Embryonic facial prominence (tissue), 1 donor: Measurements from ENCODE around the gene GRID2.

Source experiments
- DNase-seq: peaks from one replicate; pipeline ENCODE4 v3.0.0-alpha.2; 2016; ENCODE audit errors: extremely low spot score

Gene GRID2

DNA sequence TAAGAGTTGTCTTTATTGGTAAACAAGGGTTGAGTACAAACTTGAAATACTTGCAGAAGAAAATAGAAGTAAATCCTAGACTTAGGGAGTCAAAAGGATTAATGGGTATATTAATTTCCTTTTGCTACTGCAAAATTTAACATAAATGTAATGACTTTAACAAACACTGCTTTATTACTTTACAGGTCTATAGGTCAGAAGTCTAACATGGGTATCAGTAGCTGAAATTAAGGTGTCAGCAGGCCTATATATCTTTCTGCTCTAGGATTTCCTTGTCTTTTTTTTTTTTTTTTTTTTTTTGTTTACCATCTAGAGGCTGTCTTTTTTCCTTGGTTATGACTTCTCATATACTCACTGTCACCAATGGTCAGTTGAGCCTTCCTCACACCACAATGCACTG is 220.4 kb downstream of the GRID2 start:
- no peak for DNase-seq

DNA sequence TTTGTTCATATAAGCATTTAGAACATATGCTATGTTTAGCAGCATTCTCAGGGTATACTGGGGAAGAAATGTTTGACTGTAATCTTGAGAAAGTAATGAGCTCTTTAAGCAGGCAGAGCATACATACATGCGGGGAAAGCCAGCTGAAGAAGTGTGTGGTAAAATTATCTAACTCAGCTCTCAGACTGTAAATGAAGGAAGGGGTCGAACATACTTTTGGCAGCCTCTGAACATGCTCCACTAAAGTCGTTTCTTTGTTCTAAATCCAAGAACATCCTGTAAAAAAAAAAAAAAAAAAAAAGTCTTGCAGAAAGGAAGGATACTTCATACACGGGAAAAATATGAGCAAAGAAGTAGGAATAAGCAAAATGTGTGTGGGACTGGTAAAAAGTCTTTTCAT is 224.8 kb downstream of the GRID2 start:
- DNase-seq: no peak

DNA sequence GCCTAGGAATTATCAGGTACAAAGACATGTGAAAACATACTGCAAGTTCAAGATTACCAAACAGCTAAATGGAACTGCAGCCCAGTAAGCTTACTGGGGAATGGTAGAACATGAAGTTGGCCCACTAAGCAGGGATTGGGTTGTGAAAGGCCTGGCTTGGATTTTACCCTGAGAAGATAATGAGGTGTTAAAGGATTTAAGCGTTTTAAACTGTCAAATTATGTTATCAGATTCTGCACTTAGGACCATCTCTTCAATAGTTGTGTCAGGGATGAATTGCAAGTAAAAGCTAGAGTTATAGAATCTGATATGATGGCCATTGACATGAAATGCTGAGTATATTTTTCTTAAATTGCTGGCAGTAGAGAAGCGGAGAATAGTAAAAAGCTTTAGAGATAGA is 225.7 kb downstream of the GRID2 start:
- DNase-seq: no peak

DNA sequence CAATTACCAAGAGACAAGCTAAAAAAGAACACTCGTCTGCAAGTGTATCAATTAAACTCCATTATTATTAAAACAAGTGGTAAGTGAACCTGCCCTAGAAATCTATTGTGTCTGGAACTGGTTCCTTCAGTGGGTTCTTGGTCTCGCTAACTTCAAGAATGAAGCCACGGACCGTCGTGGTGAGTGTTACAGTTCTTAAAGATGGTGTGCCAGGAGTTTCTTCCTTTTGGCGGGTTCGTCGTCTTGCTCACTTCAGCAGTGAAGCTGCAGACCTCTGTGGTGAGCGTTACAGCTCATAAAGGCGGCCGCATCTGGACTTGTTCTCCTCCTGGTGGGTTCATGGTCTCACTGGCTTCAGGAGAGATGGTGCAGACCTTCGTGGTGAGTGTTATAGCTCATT is 231.8 kb downstream of the GRID2 start:
- no peak for DNase-seq

DNA sequence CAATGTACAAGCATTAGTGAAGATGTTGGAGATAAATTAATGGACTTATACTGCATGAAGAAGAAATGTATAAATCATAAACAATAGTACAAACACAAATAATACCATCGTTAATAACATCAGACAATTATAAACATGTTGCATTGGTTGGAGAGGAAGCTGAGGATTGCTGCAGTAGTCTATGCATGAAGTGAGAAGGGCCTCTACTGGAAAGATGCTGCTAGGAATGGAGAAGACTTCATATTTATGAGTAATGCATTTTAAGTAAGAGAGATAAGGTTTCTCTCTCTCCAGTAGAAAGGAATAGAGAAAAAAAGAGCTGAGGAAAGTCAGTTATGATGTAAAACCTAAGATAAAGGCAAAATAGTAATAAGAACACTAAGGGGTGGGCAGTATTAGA is 247.8 kb downstream of the GRID2 start:
- no peak for DNase-seq

DNA sequence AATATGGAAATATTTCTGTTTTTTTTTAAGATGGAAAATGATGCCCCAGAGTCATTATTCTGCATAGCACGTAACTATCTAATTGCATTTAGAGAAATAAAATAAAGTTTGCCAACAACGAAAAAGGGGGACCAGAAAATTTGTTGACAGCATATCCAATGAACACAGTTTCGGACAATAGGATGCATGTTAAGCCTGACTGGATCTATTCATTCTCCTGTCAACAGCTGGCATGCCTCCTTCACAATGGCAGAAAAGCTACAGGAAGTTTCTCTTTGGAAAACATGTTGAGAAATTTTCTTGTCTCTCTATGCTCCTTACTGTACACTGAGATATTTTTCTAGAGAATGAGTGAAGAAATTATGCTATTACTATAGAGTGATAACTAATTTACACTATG is 262.5 kb downstream of the GRID2 start:
- DNase-seq: no peak

DNA sequence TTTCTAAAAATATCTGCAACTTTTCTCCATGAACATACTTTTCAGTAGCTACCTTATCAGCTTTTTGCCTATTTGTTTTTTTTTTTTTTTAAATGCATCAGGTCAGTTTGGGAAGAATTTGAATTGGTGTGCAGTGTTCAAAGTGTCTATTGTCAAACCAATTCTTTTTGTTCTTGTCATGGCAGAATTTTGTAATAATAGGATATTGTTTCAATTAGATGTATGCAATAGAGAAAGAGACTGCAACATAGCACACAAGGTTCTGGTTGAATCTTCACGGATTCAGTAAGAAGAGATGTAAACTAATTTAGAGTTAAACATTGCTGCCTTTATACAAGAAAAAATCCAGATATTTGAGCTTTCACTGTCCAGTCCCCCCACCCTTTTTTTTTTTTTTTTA is 277.1 kb downstream of the GRID2 start:
- DNase-seq: no peak

DNA sequence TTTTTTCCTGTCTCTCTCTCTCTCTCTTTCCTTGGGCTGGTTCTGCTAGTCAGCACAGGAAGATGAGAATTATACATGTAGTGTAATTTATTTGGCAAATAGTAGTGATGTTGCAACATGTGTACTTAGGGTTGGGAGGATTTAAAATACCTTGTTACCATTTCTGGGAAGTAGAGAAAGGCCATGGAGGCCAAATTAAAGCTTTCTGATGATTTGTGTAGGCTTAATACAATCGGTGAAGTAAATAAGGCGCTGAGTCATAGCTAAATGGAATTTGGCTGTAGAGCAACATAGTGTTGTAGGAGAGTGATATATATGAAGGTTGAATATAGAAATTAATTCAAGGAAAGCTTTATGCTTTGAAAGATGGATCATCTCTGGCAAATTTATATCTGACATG is 295.3 kb downstream of the GRID2 start:
- no peak for DNase-seq

DNA sequence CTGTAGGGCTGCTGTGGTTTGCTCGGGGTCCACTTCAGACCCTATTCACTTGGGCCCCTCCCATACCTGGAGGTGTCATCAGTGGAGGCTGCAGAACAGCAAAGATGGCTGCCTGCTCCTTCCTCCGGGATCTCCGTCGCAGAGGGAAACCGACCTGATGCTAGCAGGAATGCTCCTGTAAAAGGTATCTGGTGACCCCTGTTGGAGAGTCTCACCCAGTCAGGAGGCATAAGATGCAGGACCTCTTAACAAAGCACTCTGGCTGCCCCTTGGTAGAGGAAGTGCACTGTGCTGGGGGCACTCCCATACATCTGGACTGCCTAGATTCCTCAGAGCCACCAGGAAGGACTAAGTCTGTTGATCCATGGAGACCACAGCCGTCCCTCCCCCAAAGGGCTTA is 296.9 kb downstream of the GRID2 start:
- no peak for DNase-seq

DNA sequence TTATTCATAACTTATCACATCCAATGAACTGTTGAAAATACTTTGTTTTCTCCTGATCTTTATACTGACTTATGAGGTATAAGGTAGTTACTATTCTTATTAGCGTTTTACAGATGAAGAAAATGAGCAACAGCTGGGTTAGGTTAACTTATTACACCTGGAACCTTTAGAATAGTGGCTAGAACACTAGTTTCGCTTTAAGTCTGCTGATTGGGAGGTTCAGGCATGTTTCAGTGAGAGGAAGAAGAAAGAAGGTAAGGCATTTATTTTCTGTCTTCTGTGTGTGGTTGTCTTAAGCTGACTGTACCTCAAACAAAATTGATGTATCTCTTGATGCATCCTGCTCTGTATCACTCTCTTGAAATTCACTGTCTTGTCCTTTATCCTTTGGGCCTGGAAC is 302.5 kb downstream of the GRID2 start:
- DNase-seq: no peak

DNA sequence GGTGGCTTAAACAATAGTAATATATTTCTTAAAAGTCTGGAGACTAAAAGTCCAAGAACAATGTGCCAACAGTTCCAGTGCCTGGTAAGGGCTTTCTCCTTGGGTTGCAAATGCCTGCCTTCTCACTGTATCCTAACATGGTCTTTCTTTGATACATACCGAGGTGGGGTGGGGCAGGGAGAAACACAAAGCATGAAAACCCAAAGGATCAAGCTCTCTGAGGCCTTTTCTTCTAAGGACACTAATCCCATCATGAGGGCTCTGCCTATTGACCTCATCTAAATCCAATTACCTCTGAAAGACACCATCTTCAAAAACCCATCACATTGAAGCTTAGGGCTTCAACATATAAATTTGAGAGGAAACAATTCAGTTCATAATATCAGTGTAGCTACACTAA is 311.3 kb downstream of the GRID2 start:
- DNase-seq: no peak

DNA sequence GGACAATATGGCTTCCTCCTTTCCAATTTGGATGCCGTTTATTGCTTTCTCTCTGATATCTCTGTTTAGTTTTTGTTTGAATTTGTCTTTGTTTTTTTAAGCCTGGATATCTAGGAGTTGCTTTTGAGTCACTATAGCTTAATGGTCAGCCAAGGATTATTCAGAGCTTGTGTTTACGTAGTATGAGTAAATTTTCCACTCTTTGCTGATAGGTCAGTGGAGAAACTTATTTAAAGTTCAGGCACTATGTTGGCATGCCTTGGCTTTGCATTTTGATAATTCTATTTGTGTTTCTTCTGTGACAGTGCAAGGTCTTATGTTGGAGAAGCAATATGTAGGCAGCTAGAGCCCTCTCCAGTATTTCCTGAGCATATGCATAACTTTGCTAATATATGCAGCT is 315.2 kb downstream of the GRID2 start:
- DNase-seq: no peak

DNA sequence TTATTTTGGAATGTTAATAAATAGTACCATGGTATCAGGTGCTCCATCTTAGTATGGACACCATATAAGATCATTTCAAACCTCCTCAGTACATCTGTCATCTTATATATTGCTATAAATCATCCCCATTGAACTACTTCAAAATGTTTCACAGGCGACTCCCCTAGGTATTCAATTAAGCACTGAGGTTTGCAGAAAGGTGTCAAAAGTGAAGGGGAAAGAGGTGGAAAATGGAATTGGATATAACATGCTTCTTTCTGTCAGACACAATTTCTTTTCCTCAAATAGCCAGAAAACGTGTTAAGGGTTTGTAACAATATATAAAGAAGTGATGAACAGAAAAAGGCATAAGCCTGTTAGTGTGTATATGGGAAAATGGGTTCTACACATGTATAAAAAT is 325.5 kb downstream of the GRID2 start:
- DNase-seq: no peak

DNA sequence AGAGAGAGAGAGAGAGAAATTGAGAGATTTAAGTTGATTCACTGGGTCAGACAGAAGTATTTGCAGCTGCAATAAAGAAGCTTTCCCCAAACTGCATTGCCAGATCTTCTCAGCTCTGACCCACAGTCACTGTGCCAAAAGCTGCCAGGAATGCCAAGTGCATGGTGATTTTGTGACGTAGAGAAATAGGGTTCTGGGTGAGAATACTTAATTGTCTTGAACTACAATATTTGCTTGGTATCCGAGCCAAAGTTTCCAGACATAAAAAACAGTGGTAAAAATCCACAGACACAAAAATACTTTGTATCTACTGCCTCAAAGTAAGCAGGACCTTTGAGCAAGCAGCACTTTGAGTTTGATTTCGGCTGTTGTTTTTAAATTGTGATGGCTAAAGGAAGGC is 331.1 kb downstream of the GRID2 start:
- no peak for DNase-seq

DNA sequence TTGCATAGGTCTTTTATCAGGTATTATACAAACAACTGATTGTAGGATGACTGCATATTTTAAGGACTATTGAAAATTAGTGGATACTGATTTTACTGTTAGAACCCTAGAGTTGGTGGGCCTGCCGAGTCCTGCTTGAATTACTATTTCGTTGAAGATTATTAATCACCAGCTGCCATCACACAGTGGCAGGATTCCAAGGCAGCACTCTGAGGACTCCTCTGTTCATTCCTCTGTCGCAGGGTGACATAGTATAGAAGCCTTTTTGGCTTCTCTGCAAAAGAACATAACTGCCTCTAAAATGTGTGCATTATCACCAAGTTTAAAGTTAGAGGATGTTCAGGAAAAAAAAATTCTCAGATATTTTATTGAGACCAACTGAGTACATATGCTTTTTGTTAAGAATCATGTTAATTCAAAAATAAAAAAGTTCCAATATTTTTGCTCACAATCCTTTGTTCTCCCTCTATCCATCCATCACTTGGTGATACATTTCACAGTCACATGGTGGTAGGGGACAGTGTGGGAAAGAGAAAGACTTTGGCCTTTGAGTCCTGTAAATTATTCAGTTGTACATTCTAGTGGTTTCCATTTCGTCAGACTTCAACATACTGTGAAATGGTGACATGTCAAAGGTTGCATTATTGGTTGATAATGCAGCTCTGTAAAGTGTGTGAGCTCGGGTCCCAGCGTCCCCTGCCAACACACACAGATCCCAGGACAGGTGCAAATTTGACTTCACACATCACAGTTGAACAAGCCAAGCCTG is 332.5 kb downstream of the GRID2 start:
- DNase-seq: no peak

DNA sequence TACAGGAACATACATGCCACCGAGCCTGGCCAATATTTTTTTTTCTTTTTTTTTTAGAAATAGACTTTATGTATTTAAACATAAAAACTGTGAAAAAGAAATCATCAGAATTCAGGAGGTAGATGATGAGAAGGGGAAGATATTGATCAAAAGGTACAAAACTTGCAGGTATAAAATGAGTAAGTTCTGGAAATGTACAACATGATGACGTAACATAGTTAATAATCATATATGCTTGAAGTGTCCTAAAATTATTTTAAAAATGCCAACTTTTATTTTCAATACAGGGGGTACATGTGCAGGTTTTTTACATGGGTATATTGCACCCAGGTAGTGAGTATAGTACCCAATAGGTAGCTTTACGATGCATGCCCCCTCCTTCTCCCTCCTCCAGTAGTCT is 337.6 kb downstream of the GRID2 start:
- DNase-seq: no peak

DNA sequence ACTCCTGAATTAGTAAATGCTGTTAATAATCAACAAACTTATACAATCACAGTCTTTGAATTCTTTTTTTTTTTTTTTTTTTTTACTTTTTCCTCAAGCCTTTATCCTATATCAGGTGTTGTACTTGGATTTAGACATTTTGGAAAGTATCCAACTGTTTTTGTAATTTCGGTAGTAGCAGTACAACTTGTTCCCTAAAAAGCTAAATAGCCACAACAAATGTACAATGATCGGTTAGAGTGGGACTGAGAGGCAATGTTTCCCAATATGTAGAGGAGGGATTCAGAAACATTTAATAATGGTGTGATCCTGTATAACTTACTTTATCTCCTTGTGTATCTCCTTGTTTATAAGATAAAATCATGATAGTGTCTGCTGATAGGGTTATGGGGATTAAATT is 343.1 kb downstream of the GRID2 start:
- DNase-seq: no peak

DNA sequence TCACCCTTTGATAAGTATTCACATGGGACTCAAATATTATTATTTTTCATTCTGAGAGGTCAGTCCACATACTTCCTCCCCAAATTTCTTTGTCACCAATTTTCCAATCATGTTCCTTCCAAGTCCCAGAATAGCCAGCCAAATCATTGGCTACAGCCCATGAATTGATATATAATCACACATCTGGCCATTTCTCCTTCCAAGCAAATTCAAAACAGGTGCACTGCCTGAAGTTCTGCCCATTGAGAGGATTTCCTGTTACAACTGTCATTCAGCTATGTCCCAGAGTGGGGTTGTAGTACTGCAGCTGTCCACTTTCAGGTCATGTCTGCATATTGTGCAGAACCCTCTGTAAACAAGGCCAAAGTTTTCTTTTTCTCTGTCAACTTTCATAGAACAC is 347.8 kb downstream of the GRID2 start:
- DNase-seq: no peak

DNA sequence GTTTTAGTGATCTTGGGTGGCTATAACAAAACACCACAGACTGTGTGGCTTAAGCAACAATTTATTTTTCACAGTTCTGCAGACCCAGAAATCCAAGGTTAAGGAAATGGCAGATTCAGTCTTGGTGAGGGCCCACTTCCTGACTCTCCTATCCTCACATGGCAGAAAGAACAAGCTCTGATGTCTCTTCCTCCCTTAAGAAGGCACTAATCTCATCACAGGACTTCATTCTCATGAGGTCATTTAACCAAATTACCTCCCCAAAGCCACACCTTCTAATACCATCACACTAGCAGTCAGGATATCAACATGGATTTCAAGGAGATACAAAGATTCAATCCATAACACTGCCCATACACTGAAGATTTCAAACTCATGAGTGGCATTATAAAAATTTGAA is 350.3 kb downstream of the GRID2 start:
- no peak for DNase-seq

DNA sequence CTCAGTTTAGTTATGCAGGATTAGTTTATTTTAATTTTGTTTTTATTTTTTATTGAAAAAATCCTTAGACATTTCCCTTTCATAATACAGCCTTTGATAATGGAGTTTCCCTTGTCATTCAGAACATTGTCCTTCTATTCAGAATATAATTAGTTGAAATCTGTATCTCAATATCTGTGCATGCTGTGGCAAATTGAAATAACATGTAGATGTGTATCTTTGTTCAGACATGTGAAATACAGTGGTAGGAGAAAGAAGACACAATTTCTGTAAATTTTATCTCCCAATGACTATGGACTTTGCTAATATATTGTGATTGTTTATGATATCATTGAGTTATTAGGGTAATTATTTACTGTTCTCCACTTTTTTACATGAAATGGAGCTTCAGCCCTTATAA is 353.9 kb downstream of the GRID2 start:
- DNase-seq: no peak

DNA sequence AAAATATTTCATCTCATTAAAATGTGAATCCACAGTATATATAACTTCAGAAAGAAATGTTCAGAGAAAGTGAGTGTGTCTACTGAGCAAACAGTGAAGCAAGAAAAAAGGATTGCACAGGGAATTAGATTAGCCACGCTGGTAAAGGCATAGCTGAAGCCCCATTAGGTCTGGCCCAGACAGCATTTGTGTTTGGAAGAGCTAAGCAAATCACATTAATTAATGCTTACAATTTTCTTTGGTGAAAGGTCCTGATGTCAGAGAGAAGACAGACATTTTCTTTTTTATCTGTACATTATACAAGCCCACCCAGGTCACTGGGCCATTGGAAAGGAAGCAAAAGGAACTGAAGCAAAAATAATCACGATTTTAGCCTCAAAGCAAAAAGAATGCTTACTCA is 354.6 kb downstream of the GRID2 start:
- no peak for DNase-seq

DNA sequence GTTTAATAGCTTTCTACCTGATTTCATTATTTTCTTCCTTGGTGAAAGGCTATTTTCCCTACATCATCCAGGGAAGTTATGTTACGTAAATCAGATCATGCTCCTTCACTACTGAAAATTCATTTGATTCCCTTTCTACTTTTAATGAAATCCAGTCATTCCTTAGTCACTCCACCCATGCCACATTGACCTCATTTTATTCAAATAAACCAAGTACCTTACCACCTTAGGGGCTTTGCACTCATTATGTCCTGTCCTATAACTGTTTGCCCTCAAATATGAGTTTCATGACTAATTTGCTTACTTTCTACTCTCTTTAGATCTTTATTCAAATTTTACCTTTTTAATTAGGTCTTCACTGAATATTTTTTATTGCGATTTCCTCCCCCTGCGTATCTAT is 374.0 kb downstream of the GRID2 start:
- no peak for DNase-seq

DNA sequence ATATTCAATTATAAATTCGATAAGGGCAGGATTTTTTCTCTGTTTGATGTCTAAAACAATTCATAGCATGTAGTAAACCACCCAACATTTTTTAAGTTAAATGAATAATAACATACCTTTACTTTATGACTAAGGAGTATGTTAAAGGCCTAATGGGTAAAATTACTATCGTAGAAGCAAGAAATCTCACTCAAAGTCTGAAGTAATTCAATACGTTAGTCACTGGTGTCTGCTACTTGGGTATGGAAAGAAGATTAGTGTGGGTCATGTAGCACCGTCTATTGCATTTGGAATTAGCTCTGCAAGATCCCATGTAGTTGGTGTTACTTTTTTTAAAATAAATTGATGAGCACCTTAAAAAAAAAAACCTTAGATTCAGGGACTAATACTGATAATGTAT is 374.5 kb downstream of the GRID2 start:
- no peak for DNase-seq

DNA sequence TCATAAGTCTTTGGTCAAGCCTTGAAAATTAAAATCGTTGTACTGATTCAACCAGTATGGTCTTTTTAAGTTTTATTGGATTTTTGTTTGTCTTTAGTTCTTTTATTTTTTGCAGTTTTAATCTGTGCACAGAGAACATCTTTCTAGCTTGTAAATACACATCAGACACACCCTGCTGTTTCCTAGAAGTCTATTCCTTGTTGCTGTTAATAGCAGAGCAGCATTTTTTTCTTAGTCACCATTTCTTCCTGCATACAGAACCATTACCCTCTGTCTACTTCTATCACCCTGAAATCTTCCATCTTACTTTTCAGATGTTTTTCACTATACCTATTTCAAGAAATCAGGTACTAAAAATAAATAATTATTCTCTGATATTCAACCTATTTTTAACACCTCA is 375.4 kb downstream of the GRID2 start:
- no peak for DNase-seq
